SJCRH30 (cell line): ENCODE results near the gene IQCH. TPM values are rescaled to one million over a fixed set of nuclear protein-coding genes. Genes with fewer than 3 reads are reported as not detected.
A peak's percentile ranks its signal among the peaks of the same experiment; 100 is the strongest.

Source experiments
- DNase-seq, 2 experiments: peaks; one replicate each; pipeline ENCODE4 v3.0.0-alpha.2; 2015 to 2020
- H3K27ac ChIP-seq: fragments of 250-450 bp; sonication (Bioruptor Pico); 2 replicates; pipeline ENCODE4 v1.5.1; 2020; ENCODE audit warnings: mild to moderate bottlenecking, moderate library complexity
- H3K27me3 ChIP-seq: fragments of 250-450 bp; sonication (Bioruptor Pico); 2 replicates; pipeline ENCODE4 v1.5.1; 2020; ENCODE audit warnings: mild to moderate bottlenecking, moderate library complexity
- H3K36me3 ChIP-seq: fragments of 250-450 bp; sonication (Bioruptor Pico); 2 replicates; pipeline ENCODE4 v1.5.1; 2020; ENCODE audit warnings: mild to moderate bottlenecking, moderate library complexity
- H3K4me1 ChIP-seq: fragments of 250-450 bp; sonication (Bioruptor Pico); 2 replicates; pipeline ENCODE4 v1.5.1; 2020; ENCODE audit warnings: mild to moderate bottlenecking, moderate library complexity
- H3K4me3 ChIP-seq: fragments of 250-450 bp; sonication (Bioruptor Pico); 2 replicates; pipeline ENCODE4 v1.5.1; 2020; ENCODE audit warnings: mild to moderate bottlenecking, moderate library complexity
- H3K9me3 ChIP-seq: fragments of 250-450 bp; sonication (Bioruptor Pico); replicated peaks from 2 replicates; pipeline ENCODE4 v1.5.1; 2020; ENCODE audit warnings: mild to moderate bottlenecking, moderate library complexity
- total RNA-seq: library from RNA; depleted of rRNA; stranded (reverse); fragments of >200 nt; shearing (Covaris generic); gene quantifications from 2 replicates; pipeline ENCODE4 v1.2.3, GENCODE V29; 2014; rRNA removed

IQCH gene
- total RNA-seq = 3.2 and 3.7 TPM in 2 replicates

- Histone ChIP-seq H3K4me1 (peaks cover 4% of the 10 kb centered on the region; the same call in 1 of the 2 replicates), H3K27me3 (no peaks in the 10 kb centered on the region), H3K4me3 (peak within 1 kb of the TSS; percentile 81), H3K36me3 (0 out of 2 replicates have a peak, but pooled peaks cover 2% of the 10 kb centered on the region), H3K9me3 (no peaks in the 10 kb centered on the region), H3K27ac (peak within 1 kb of the TSS; percentile 83)
- peak; percentile 97 to 98 for DNase-seq
Measured at GRCh38 chr15:67254238-67255175, at the start of gene IQCH, which contains the start of gene AAGAB. TSS of gene IQCH (plus strand) at chr15:67254786. CDS start at chr15:67254897, 111 bp downstream. TSS of gene AAGAB (minus strand) at chr15:67254661. CDS start at chr15:67254631, 30 bp downstream.

GRCh38 chr15:67207555-67208207 lies 46.9 kb upstream of the IQCH start:
- H3K4me3 ChIP-seq = no peak overlapping the region
- H3K4me1 ChIP-seq = no peaks in the 10 kb centered on the region
- H3K9me3 ChIP-seq = no peaks in the 10 kb centered on the region
- no peaks in the 10 kb centered on the region for H3K27me3 ChIP-seq
- H3K36me3 ChIP-seq = peaks cover 15% of the 10 kb centered on the region
- no peak for DNase-seq
- H3K27ac ChIP-seq = no peak overlapping the region

- Histone ChIP-seq H3K27me3 (no peaks in the 10 kb centered on the region), H3K36me3 (peaks cover 12% of the 10 kb centered on the region), H3K4me3 (no peak overlapping the region), H3K9me3 (no peaks in the 10 kb centered on the region), H3K4me1 (no peaks in the 10 kb centered on the region), H3K27ac (no peak overlapping the region)
- no peak for DNase-seq
Measured at GRCh38 chr15:67208396-67208795, 46.2 kb upstream of the IQCH start.

GRCh38 chr15:67210555-67211168 lies 43.9 kb upstream of the IQCH start:
- H3K9me3 ChIP-seq = no peaks in the 10 kb centered on the region
- DNase-seq = no peak

GRCh38 chr15:67212684-67213367 lies 41.8 kb upstream of the IQCH start:
- H3K27me3 ChIP-seq = no peaks in the 10 kb centered on the region
- H3K27ac ChIP-seq = no peak overlapping the region
- DNase-seq = no peak
- H3K4me1 ChIP-seq = peaks cover 7% of the 10 kb centered on the region
- peaks cover 8% of the 10 kb centered on the region for H3K36me3 ChIP-seq
- no peaks in the 10 kb centered on the region for H3K9me3 ChIP-seq
- H3K4me3 ChIP-seq = no peak overlapping the region

More at GRCh38 chr15:67210555-67211168, 43.9 kb upstream of the IQCH start:
- Histone ChIP-seq H3K36me3 (peaks cover 11% of the 10 kb centered on the region), H3K4me3 (no peak overlapping the region), H3K27ac (no peak overlapping the region), H3K4me1 (peaks cover 7% of the 10 kb centered on the region), H3K27me3 (no peaks in the 10 kb centered on the region)

GRCh38 chr15:67215102-67215501 lies 39.5 kb upstream of the IQCH start:
- no peak overlapping the region for H3K27ac ChIP-seq

GRCh38 chr15:67216859-67217258 lies 37.7 kb upstream of the IQCH start:
- DNase-seq = no peak
- H3K27ac ChIP-seq = no peak overlapping the region

More at GRCh38 chr15:67215102-67215501, 39.5 kb upstream of the IQCH start:
- Histone ChIP-seq H3K9me3 (no peaks in the 10 kb centered on the region), H3K36me3 (peaks cover 3% of the 10 kb centered on the region; the same call in 1 of the 2 replicates), H3K4me3 (no peak overlapping the region), H3K4me1 (peaks cover 7% of the 10 kb centered on the region), H3K27me3 (no peaks in the 10 kb centered on the region)
- DNase-seq = no peak

GRCh38 chr15:67218428-67218827 lies 36.2 kb upstream of the IQCH start:
- Histone ChIP-seq H3K27ac (no peak overlapping the region), H3K36me3 (peaks cover 7% of the 10 kb centered on the region; the same call in 1 of the 2 replicates), H3K4me3 (no peak overlapping the region), H3K27me3 (no peaks in the 10 kb centered on the region), H3K9me3 (no peaks in the 10 kb centered on the region), H3K4me1 (peaks cover 7% of the 10 kb centered on the region)
- no peak for DNase-seq

More at GRCh38 chr15:67216859-67217258, 37.7 kb upstream of the IQCH start:
- peaks cover 7% of the 10 kb centered on the region for H3K4me1 ChIP-seq
- H3K4me3 ChIP-seq = no peak overlapping the region
- no peaks in the 10 kb centered on the region for H3K9me3 ChIP-seq
- no peaks in the 10 kb centered on the region for H3K27me3 ChIP-seq
- H3K36me3 ChIP-seq = peaks cover 7% of the 10 kb centered on the region; the same call in 1 of the 2 replicates

- Histone ChIP-seq H3K27me3 (no peaks in the 10 kb centered on the region), H3K4me3 (no peak overlapping the region), H3K27ac (no peak overlapping the region), H3K9me3 (no peaks in the 10 kb centered on the region), H3K36me3 (peaks cover 7% of the 10 kb centered on the region; the same call in 1 of the 2 replicates), H3K4me1 (peaks cover 1% of the 10 kb centered on the region)
- no peak for DNase-seq
Measured at GRCh38 chr15:67219288-67219687, 35.3 kb upstream of the IQCH start.

GRCh38 chr15:67224889-67225288 lies 29.7 kb upstream of the IQCH start:
- H3K27ac ChIP-seq = no peak overlapping the region
- DNase-seq = no peak
- no peak overlapping the region for H3K4me3 ChIP-seq
- H3K27me3 ChIP-seq = no peaks in the 10 kb centered on the region
- no peaks in the 10 kb centered on the region for H3K9me3 ChIP-seq
- H3K4me1 ChIP-seq = no peaks in the 10 kb centered on the region
- peaks cover 18% of the 10 kb centered on the region for H3K36me3 ChIP-seq

- Histone ChIP-seq H3K9me3 (no peaks in the 10 kb centered on the region), H3K36me3 (peaks cover 16% of the 10 kb centered on the region), H3K4me3 (no peak overlapping the region), H3K27me3 (no peaks in the 10 kb centered on the region), H3K27ac (no peak overlapping the region), H3K4me1 (no peaks in the 10 kb centered on the region)
- DNase-seq = no peak
Measured at GRCh38 chr15:67225336-67225735, 29.2 kb upstream of the IQCH start.

GRCh38 chr15:67227431-67227830 lies 27.2 kb upstream of the IQCH start:
- Histone ChIP-seq H3K27ac (no peak overlapping the region), H3K4me3 (no peak overlapping the region), H3K27me3 (no peaks in the 10 kb centered on the region), H3K36me3 (peaks cover 29% of the 10 kb centered on the region), H3K4me1 (no peaks in the 10 kb centered on the region), H3K9me3 (no peaks in the 10 kb centered on the region)
- DNase-seq = no peak

- H3K27me3 ChIP-seq = no peaks in the 10 kb centered on the region
- H3K4me1 ChIP-seq = no peaks in the 10 kb centered on the region
- no peaks in the 10 kb centered on the region for H3K9me3 ChIP-seq
- H3K27ac ChIP-seq = no peak overlapping the region
- DNase-seq = no peak
- peaks cover 31% of the 10 kb centered on the region for H3K36me3 ChIP-seq
- H3K4me3 ChIP-seq = no peak overlapping the region
Measured at GRCh38 chr15:67227846-67228245, 26.7 kb upstream of the IQCH start.

- Histone ChIP-seq H3K36me3 (peaks cover 31% of the 10 kb centered on the region), H3K27ac (no peak overlapping the region), H3K4me1 (no peaks in the 10 kb centered on the region), H3K9me3 (no peaks in the 10 kb centered on the region), H3K4me3 (no peak overlapping the region), H3K27me3 (no peaks in the 10 kb centered on the region)
- DNase-seq = no peak
Measured at GRCh38 chr15:67228286-67228685, 26.3 kb upstream of the IQCH start.
